DND-41 (cell line): Measurements from ENCODE around the gene ACTN1.

Source experiments
- ATAC-seq: fragments of 200-7000 bp; cut with Tn5 transposase; 3 replicates; pipeline ENCODE4 v1.9.1; 2021; ENCODE audit warnings: low read depth; ENCODE audit not compliant: insufficient read depth
- DNase-seq: peaks from one replicate; pipeline ENCODE4 v3.0.0-alpha.2; 2020
- H2AFZ ChIP-seq: 2 replicates; pipeline ENCODE4 v1.6.0; 2012; ENCODE audit warnings: low read depth, low read length
- H3K27ac ChIP-seq: 2 replicates; pipeline ENCODE4 v1.5.1; 2012; ENCODE audit warnings: low read length, inconsistent platforms
- H3K27me3 ChIP-seq: fragments of 200-600 bp; sonication (generic); 2 replicates; pipeline ENCODE4 v1.6.0; 2012; ENCODE audit warnings: low read length, mild to moderate bottlenecking, inconsistent platforms; ENCODE audit not compliant: insufficient read depth, poor library complexity
- H3K36me3 ChIP-seq: 2 replicates; pipeline ENCODE4 v1.5.1; 2012; ENCODE audit warnings: low read length, inconsistent platforms; ENCODE audit not compliant: insufficient read depth
- H3K4me1 ChIP-seq: 2 replicates; pipeline ENCODE4 v1.5.1; 2012; ENCODE audit warnings: mild to moderate bottlenecking, low read length; ENCODE audit not compliant: insufficient read depth
- H3K4me2 ChIP-seq: 2 replicates; pipeline ENCODE4 v1.6.0; 2012; ENCODE audit warnings: mild to moderate bottlenecking, moderate library complexity, low read length, inconsistent platforms; ENCODE audit not compliant: insufficient read depth
- H3K4me3 ChIP-seq, 2 experiments: fragments of 200-600 bp in 1 of 2; shearing (Covaris generic) in 1 of 2; 2 replicates each; pipeline ENCODE4 v1.5.1; 2012 to 2016; ENCODE audit warnings: inconsistent platforms in 2 of 2, low read length in 2 of 2, mild to moderate bottlenecking in 2 of 2, low read depth in 1 of 2, moderate library complexity in 1 of 2
- H3K79me2 ChIP-seq: 2 replicates; pipeline ENCODE4 v1.6.0; 2012; ENCODE audit warnings: low read length, inconsistent platforms; ENCODE audit not compliant: insufficient read depth
- H3K9ac ChIP-seq: 2 replicates; pipeline ENCODE4 v1.6.0; 2012; ENCODE audit warnings: low read depth, mild to moderate bottlenecking, inconsistent platforms, low read length, moderate library complexity
- H3K9me3 ChIP-seq: 2 replicates; pipeline ENCODE4 v1.5.1; 2012; ENCODE audit warnings: low read length, moderate library complexity, mild to moderate bottlenecking, inconsistent platforms; ENCODE audit not compliant: insufficient read depth, severe bottlenecking
- H4K20me1 ChIP-seq: 2 replicates; pipeline ENCODE4 v1.6.0; 2012; ENCODE audit warnings: low read length; ENCODE audit not compliant: insufficient read depth
- EZH2 ChIP-seq: IDR thresholded peaks from 3 replicates; pipeline ENCODE4 v1.6.1; 2012; ENCODE audit warnings: borderline replicate concordance, low read depth, mild to moderate bottlenecking, moderate library complexity, low read length, inconsistent platforms; ENCODE audit not compliant: severe bottlenecking
- TF ChIP-seq, protein P1 (sequence below): IDR thresholded peaks from 2 replicates; pipeline ENCODE4 v1.5.1; 2012; ENCODE audit warnings: borderline replicate concordance, low read length, moderate library complexity, mild to moderate bottlenecking; ENCODE audit not compliant: poor library complexity, severe bottlenecking; ENCODE audit errors: extremely low read depth

Gene ACTN1

DNA sequence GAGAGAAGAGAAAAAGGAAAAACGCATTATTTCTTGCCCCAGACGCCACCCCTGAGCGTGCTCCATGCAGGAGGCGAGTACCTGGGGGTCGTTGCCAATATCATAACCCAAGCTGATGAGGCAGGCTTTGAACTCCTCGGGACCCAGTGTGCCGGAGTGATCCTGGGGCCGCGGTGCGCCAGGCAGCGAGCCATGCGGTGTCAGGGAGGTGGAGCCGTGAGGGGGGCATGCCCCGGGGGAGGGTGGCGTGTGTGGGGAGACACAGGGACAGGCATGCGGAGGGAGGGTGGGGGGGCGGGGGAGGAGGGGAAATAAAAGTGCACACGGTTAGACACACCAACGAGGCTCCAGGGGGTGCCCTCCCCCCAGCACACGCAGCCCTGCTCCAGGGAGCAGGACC lies 100.2 kb downstream of the ACTN1 start:
- Histone ChIP-seq H2AFZ (no peak overlapping the region), H3K79me2 (no peaks in the 10 kb centered on the region), H4K20me1 (no peaks in the 10 kb centered on the region), H3K4me2 (no peak overlapping the region), H3K27ac (no peak overlapping the region), H3K4me1 (peaks cover 9% of the 10 kb centered on the region), H3K4me3 (no peak overlapping the region), H3K9ac (no peak overlapping the region), H3K9me3 (no peaks in the 10 kb centered on the region), H3K27me3 (no peaks in the 10 kb centered on the region), H3K36me3 (peaks cover 91% of the 10 kb centered on the region)
- DNase-seq (no peak), ATAC-seq (no peak)
- no peak for TF ChIP-seq EZH2
- TF ChIP-seq, protein P1, sequence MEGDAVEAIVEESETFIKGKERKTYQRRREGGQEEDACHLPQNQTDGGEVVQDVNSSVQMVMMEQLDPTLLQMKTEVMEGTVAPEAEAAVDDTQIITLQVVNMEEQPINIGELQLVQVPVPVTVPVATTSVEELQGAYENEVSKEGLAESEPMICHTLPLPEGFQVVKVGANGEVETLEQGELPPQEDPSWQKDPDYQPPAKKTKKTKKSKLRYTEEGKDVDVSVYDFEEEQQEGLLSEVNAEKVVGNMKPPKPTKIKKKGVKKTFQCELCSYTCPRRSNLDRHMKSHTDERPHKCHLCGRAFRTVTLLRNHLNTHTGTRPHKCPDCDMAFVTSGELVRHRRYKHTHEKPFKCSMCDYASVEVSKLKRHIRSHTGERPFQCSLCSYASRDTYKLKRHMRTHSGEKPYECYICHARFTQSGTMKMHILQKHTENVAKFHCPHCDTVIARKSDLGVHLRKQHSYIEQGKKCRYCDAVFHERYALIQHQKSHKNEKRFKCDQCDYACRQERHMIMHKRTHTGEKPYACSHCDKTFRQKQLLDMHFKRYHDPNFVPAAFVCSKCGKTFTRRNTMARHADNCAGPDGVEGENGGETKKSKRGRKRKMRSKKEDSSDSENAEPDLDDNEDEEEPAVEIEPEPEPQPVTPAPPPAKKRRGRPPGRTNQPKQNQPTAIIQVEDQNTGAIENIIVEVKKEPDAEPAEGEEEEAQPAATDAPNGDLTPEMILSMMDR = no peak

DNA sequence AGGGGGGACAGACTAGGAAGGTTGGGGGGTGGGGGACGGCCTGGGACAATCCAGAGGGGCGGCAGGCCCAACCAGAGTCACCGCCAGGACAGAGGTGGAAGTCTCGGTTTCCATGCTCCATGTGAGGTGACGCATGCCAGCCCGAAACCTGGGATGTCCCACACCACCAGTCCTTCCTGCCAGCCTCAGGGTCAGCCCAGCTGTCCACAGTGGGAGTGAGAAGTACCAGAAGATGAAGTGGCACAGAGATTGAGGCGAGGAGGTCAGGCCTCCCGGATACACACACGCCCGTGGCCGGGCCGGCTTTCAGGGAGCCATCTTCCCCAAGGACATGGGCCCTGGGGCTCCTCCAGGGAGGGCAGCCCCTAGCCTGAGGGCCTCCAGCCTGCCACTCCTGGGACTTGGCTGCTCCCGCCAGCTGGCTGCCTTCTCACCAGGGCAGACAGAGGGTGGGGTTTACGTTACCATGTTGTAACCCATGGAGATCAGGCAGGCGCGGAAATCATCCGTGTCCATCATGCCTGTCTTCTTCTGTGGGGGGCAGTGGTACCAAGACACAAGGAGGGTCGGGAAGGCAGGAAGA lies 101.0 kb downstream of the ACTN1 start:
- no peak for TF ChIP-seq EZH2
- TF ChIP-seq, protein P1 = no peak
- Histone ChIP-seq H3K4me3 (no peak overlapping the region), H3K27ac (no peak overlapping the region), H3K4me1 (peaks cover 9% of the 10 kb centered on the region), H3K9ac (no peak overlapping the region), H3K4me2 (no peak overlapping the region), H3K27me3 (no peaks in the 10 kb centered on the region), H3K79me2 (no peaks in the 10 kb centered on the region), H3K36me3 (peaks cover 94% of the 10 kb centered on the region), H4K20me1 (no peaks in the 10 kb centered on the region), H3K9me3 (no peaks in the 10 kb centered on the region), H2AFZ (no peak overlapping the region)
- no peak for DNase-seq
- no peak for ATAC-seq

DNA sequence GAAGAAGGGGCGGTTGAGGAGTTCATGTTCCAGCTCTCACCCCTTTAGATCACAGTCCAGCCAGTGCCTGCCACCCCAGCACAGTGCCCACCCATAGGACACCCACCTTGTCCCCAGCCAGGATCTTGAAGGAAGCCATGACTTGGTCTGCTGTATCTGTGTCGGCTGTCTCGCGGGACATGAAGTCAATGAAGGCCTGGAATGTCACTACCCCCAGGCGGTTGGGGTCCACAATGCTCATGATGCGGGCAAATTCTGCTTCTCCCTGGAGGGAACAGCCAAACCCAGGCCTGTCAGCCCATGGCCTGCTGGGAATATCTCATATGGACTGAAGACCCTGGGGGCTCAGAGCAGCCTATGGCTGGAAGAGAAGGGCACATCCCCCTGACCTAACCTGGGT lies 102.1 kb downstream of the ACTN1 start:
- Histone ChIP-seq H3K27me3 (no peaks in the 10 kb centered on the region), H3K9ac (no peak overlapping the region), H3K4me3 (no peak overlapping the region), H3K27ac (no peak overlapping the region), H4K20me1 (no peaks in the 10 kb centered on the region), H3K36me3 (peaks cover 94% of the 10 kb centered on the region), H2AFZ (no peak overlapping the region), H3K79me2 (no peaks in the 10 kb centered on the region), H3K4me2 (no peak overlapping the region), H3K9me3 (no peaks in the 10 kb centered on the region), H3K4me1 (peaks cover 9% of the 10 kb centered on the region)
- DNase-seq (no peak), ATAC-seq (no peak)
- TF ChIP-seq, protein P1 = no peak
- no peak for TF ChIP-seq EZH2
